Measurements from ENCODE around the gene TSHZ1. TPM values are rescaled to one million over a fixed set of nuclear protein-coding genes. Genes with fewer than 3 reads are reported as not detected.

TSHZ1 gene
- total and polyA plus RNA-seq, 4 experiments from 2014 or later: 0.84 to 32.0 (median 18.3) TPM

GRCh38 chr18:75314117-75314516 lies 103.5 kb downstream of the TSHZ1 start:
- peaks cover 0 to 14% (median 6%) of the 10 kb centered on the region in 8 donors for H3K9me3 Mint-ChIP-seq
- intact Hi-C loops (cut with micrococcal nuclease): no loop called here
- H3K27me3 ChIP-seq (ENCODE audit: insufficient read depth, low read length): no peaks in the 10 kb centered on the region
- no peaks in the 10 kb centered on the region for H3K9me3 ChIP-seq (ENCODE audit: control insufficient read depth in 1 of 2, low read length in 2 of 2)
- POLR2A ChIA-PET (ENCODE audit: partially characterized antibody): no interaction called here
- H3K36me3 ChIP-seq (ENCODE audit: insufficient read depth, low read length): no peaks in the 10 kb centered on the region
- H3K4me3 ChIP-seq (ENCODE audit: low read length in 2 of 2): no peak overlapping the region
- no peaks in the 10 kb centered on the region for H3K4me1 ChIP-seq (ENCODE audit: insufficient read depth, low read length)
- no peak overlapping the region for H3K27ac Mint-ChIP-seq
- H3K4me3 Mint-ChIP-seq: no peak overlapping the region
- CTCF ChIA-PET (ENCODE audit: partially characterized antibody): no interaction called here
- H3K4me1 Mint-ChIP-seq: no peaks in the 10 kb centered on the region
- no peak overlapping the region for H3K27ac ChIP-seq (ENCODE audit: low read depth, low read length)
- no peak for DNase-seq
- H3K27me3 Mint-ChIP-seq: peaks cover 0 to 13% of the 10 kb centered on the region in 2 donors
- H3K36me3 Mint-ChIP-seq: no peaks in the 10 kb centered on the region

GRCh38 chr18:75314606-75315005 lies 104.0 kb downstream of the TSHZ1 start:
- H3K27me3 Mint-ChIP-seq: peaks cover 0 to 13% of the 10 kb centered on the region in 2 donors
- POLR2A ChIA-PET (ENCODE audit: partially characterized antibody): no interaction called here

GRCh38 chr18:75316223-75316622 lies 105.6 kb downstream of the TSHZ1 start:
- Mint-ChIP-seq H3K27ac (no peak overlapping the region), H3K9me3 (peaks cover 0 to 3% (median 1%) of the 10 kb centered on the region in 8 donors), H3K4me3 (no peak overlapping the region), H3K27me3 (peaks cover 0 to 12% of the 10 kb centered on the region in 2 donors), H3K4me1 (no peaks in the 10 kb centered on the region), H3K36me3 (no peaks in the 10 kb centered on the region)
- no peaks in the 10 kb centered on the region for H3K27me3 ChIP-seq (ENCODE audit: insufficient read depth, low read length)
- no peaks in the 10 kb centered on the region for H3K4me1 ChIP-seq (ENCODE audit: insufficient read depth, low read length)
- ChIA-PET POLR2A (ENCODE audit: partially characterized antibody) (no interaction called here), CTCF (ENCODE audit: partially characterized antibody) (no interaction called here)
- DNase-seq: no peak
- no peak overlapping the region for H3K4me3 ChIP-seq (ENCODE audit: low read length in 2 of 2)
- no peak overlapping the region for H3K27ac ChIP-seq (ENCODE audit: low read depth, low read length)
- intact Hi-C loops (cut with micrococcal nuclease): no loop called here
- H3K9me3 ChIP-seq (ENCODE audit: control insufficient read depth in 1 of 2, low read length in 2 of 2): no peaks in the 10 kb centered on the region
- H3K36me3 ChIP-seq (ENCODE audit: insufficient read depth, low read length): no peaks in the 10 kb centered on the region

More at GRCh38 chr18:75314606-75315005, 104.0 kb downstream of the TSHZ1 start:
- no peaks in the 10 kb centered on the region for H3K9me3 ChIP-seq (ENCODE audit: control insufficient read depth in 1 of 2, low read length in 2 of 2)
- intact Hi-C loops (cut with micrococcal nuclease): no loop called here
- DNase-seq: no peak
- Mint-ChIP-seq H3K27ac (no peak overlapping the region), H3K36me3 (no peaks in the 10 kb centered on the region), H3K4me3 (no peak overlapping the region), H3K4me1 (no peaks in the 10 kb centered on the region), H3K9me3 (peaks cover 0 to 12% (median 4%) of the 10 kb centered on the region in 8 donors)
- H3K4me1 ChIP-seq (ENCODE audit: insufficient read depth, low read length): no peaks in the 10 kb centered on the region
- CTCF ChIA-PET (ENCODE audit: partially characterized antibody): no interaction called here
- H3K27ac ChIP-seq (ENCODE audit: low read depth, low read length): no peak overlapping the region
- no peak overlapping the region for H3K4me3 ChIP-seq (ENCODE audit: low read length in 2 of 2)
- H3K36me3 ChIP-seq (ENCODE audit: insufficient read depth, low read length): no peaks in the 10 kb centered on the region
- no peaks in the 10 kb centered on the region for H3K27me3 ChIP-seq (ENCODE audit: insufficient read depth, low read length)

GRCh38 chr18:75316826-75317225 lies 106.2 kb downstream of the TSHZ1 start:
- H3K27ac Mint-ChIP-seq: no peak overlapping the region
- POLR2A ChIA-PET (ENCODE audit: partially characterized antibody): no interaction called here
- H3K4me1 Mint-ChIP-seq: no peaks in the 10 kb centered on the region
- H3K4me3 ChIP-seq (ENCODE audit: low read length in 2 of 2): no peak overlapping the region
- H3K9me3 Mint-ChIP-seq: no peaks in the 10 kb centered on the region
- H3K4me3 Mint-ChIP-seq: no peak overlapping the region
- no peaks in the 10 kb centered on the region for H3K36me3 Mint-ChIP-seq
- DNase-seq: no peak
- no peaks in the 10 kb centered on the region for H3K36me3 ChIP-seq (ENCODE audit: insufficient read depth, low read length)
- H3K27me3 ChIP-seq (ENCODE audit: insufficient read depth, low read length): no peaks in the 10 kb centered on the region
- peaks cover 2 to 8% of the 10 kb centered on the region in 2 donors for H3K27me3 Mint-ChIP-seq
- H3K27ac ChIP-seq (ENCODE audit: low read depth, low read length): no peak overlapping the region
- H3K9me3 ChIP-seq (ENCODE audit: control insufficient read depth in 1 of 2, low read length in 2 of 2): no peaks in the 10 kb centered on the region
- intact Hi-C loops (cut with micrococcal nuclease): no loop called here
- CTCF ChIA-PET (ENCODE audit: partially characterized antibody): no interaction called here
- no peaks in the 10 kb centered on the region for H3K4me1 ChIP-seq (ENCODE audit: insufficient read depth, low read length)

GRCh38 chr18:75317300-75317699 lies 106.7 kb downstream of the TSHZ1 start:
- H3K9me3 Mint-ChIP-seq: no peaks in the 10 kb centered on the region
- no peak overlapping the region for H3K4me3 ChIP-seq (ENCODE audit: low read length in 2 of 2)
- no peaks in the 10 kb centered on the region for H3K36me3 Mint-ChIP-seq
- no peak overlapping the region for H3K4me3 Mint-ChIP-seq
- no peak overlapping the region for H3K27ac Mint-ChIP-seq
- intact Hi-C loops (cut with micrococcal nuclease): no loop called here
- ChIA-PET CTCF (ENCODE audit: partially characterized antibody) (no interaction called here), POLR2A (ENCODE audit: partially characterized antibody) (no interaction called here)
- no peaks in the 10 kb centered on the region for H3K4me1 ChIP-seq (ENCODE audit: insufficient read depth, low read length)
- H3K4me1 Mint-ChIP-seq: no peaks in the 10 kb centered on the region
- no peak for DNase-seq
- H3K27me3 Mint-ChIP-seq: peaks cover 2 to 8% of the 10 kb centered on the region in 2 donors
- H3K27ac ChIP-seq (ENCODE audit: low read depth, low read length): no peak overlapping the region
- no peaks in the 10 kb centered on the region for H3K36me3 ChIP-seq (ENCODE audit: insufficient read depth, low read length)
- no peaks in the 10 kb centered on the region for H3K27me3 ChIP-seq (ENCODE audit: insufficient read depth, low read length)
- H3K9me3 ChIP-seq (ENCODE audit: control insufficient read depth in 1 of 2, low read length in 2 of 2): no peaks in the 10 kb centered on the region

GRCh38 chr18:75317703-75318102 lies 107.1 kb downstream of the TSHZ1 start:
- Histone ChIP-seq H3K4me3 (ENCODE audit: low read length in 2 of 2) (no peak overlapping the region), H3K27ac (ENCODE audit: low read depth, low read length) (no peak overlapping the region), H3K9me3 (ENCODE audit: control insufficient read depth in 1 of 2, low read length in 2 of 2) (no peaks in the 10 kb centered on the region), H3K36me3 (ENCODE audit: insufficient read depth, low read length) (no peaks in the 10 kb centered on the region), H3K4me1 (ENCODE audit: insufficient read depth, low read length) (no peaks in the 10 kb centered on the region), H3K27me3 (ENCODE audit: insufficient read depth, low read length) (no peaks in the 10 kb centered on the region)
- Mint-ChIP-seq H3K4me1 (no peaks in the 10 kb centered on the region), H3K36me3 (no peaks in the 10 kb centered on the region), H3K9me3 (no peaks in the 10 kb centered on the region), H3K4me3 (no peak overlapping the region), H3K27me3 (peaks cover 2 to 8% of the 10 kb centered on the region in 2 donors), H3K27ac (no peak overlapping the region)
- DNase-seq: no peak
- ChIA-PET CTCF (ENCODE audit: partially characterized antibody) (no interaction called here), POLR2A (ENCODE audit: partially characterized antibody) (no interaction called here)
- intact Hi-C loops (cut with micrococcal nuclease): no loop called here

- no peak overlapping the region for H3K4me3 Mint-ChIP-seq
- no peaks in the 10 kb centered on the region for H3K4me1 Mint-ChIP-seq
- CTCF ChIA-PET (ENCODE audit: partially characterized antibody): no interaction called here
- H3K4me3 ChIP-seq (ENCODE audit: low read length in 2 of 2): no peak overlapping the region
- H3K27ac ChIP-seq (ENCODE audit: low read depth, low read length): no peak overlapping the region
- H3K4me1 ChIP-seq (ENCODE audit: insufficient read depth, low read length): no peaks in the 10 kb centered on the region
- no peak for DNase-seq
- POLR2A ChIA-PET (ENCODE audit: partially characterized antibody): no interaction called here
- no peaks in the 10 kb centered on the region for H3K36me3 Mint-ChIP-seq
- no peaks in the 10 kb centered on the region for H3K27me3 ChIP-seq (ENCODE audit: insufficient read depth, low read length)
- H3K27ac Mint-ChIP-seq: no peak overlapping the region
- intact Hi-C loops (cut with micrococcal nuclease): no loop called here
- H3K9me3 ChIP-seq (ENCODE audit: control insufficient read depth in 1 of 2, low read length in 2 of 2): no peaks in the 10 kb centered on the region
- H3K9me3 Mint-ChIP-seq: no peaks in the 10 kb centered on the region
- H3K27me3 Mint-ChIP-seq: peaks cover 2 to 8% of the 10 kb centered on the region in 2 donors
- H3K36me3 ChIP-seq (ENCODE audit: insufficient read depth, low read length): no peaks in the 10 kb centered on the region
Observed at GRCh38 chr18:75319905-75320304, 109.3 kb downstream of the TSHZ1 start.

GRCh38 chr18:75320506-75320905 lies 109.9 kb downstream of the TSHZ1 start:
- POLR2A ChIA-PET (ENCODE audit: partially characterized antibody): no interaction called here
- Mint-ChIP-seq H3K4me1 (no peaks in the 10 kb centered on the region), H3K27ac (no peak overlapping the region), H3K36me3 (no peaks in the 10 kb centered on the region), H3K4me3 (no peak overlapping the region), H3K27me3 (peaks cover 2 to 9% of the 10 kb centered on the region in 2 donors), H3K9me3 (peaks cover 0 to 6% (median 3%) of the 10 kb centered on the region in 8 donors)
- H3K4me3 ChIP-seq (ENCODE audit: low read length in 2 of 2): no peak overlapping the region
- H3K27me3 ChIP-seq (ENCODE audit: insufficient read depth, low read length): no peaks in the 10 kb centered on the region
- no peaks in the 10 kb centered on the region for H3K4me1 ChIP-seq (ENCODE audit: insufficient read depth, low read length)
- H3K36me3 ChIP-seq (ENCODE audit: insufficient read depth, low read length): no peaks in the 10 kb centered on the region
- intact Hi-C loops (cut with micrococcal nuclease): no loop called here
- CTCF ChIA-PET (ENCODE audit: partially characterized antibody): no interaction called here
- DNase-seq: no peak
- H3K9me3 ChIP-seq (ENCODE audit: control insufficient read depth in 1 of 2, low read length in 2 of 2): no peaks in the 10 kb centered on the region
- H3K27ac ChIP-seq (ENCODE audit: low read depth, low read length): no peak overlapping the region
